B cell (primary cell): Measurements from ENCODE around the gene NSRP1. TPM values are rescaled to one million over a fixed set of nuclear protein-coding genes. Genes with fewer than 3 reads are reported as not detected.

Source experiments
- ATAC-seq: fragments of 200-7000 bp; cut with Tn5 transposase; one replicate; pipeline ENCODE4 v1.10.0; 2021; ENCODE audit warnings: low read depth, mild to moderate bottlenecking, moderate number of reproducible peaks, moderate library complexity
- CTCF ChIA-PET: fragments of 350-600 bp; sonication (Branson Sonifier 250); formaldehyde crosslinking; loops from one replicate; lab custom pipeline; 2021; ENCODE audit warnings: antibody characterized with exemption, inconsistent platforms; lab: Charles Lee
- POLR2A ChIA-PET: fragments of 350-600 bp; sonication (Branson Sonifier 250); formaldehyde crosslinking; loops from one replicate; lab custom pipeline; 2021; ENCODE audit warnings: antibody characterized with exemption; lab: Charles Lee
- DNase-seq: peaks from one replicate; pipeline ENCODE4 v3.0.0; 2013
- H2AFZ ChIP-seq: 2 replicates; pipeline ENCODE4 v1.6.1; 2012; ENCODE audit warnings: mild to moderate bottlenecking, low read depth, low read length; ENCODE audit not compliant: insufficient read depth, poor library complexity, severe bottlenecking
- H3K27ac ChIP-seq, 2 donors: 1 replicate in 1 of 2; 2 replicates in 1 of 2; pipeline ENCODE4 v1.5.1; 2012 to 2013; ENCODE audit warnings: low read length in 2 of 2, mild to moderate bottlenecking in 2 of 2, moderate library complexity in 1 of 2
- H3K27me3 ChIP-seq, 4 experiments: fragments of 200-600 bp in 1 of 4; sonication (generic) in 1 of 4; replicated peaks in 1 of 4; 1 replicate in 2 of 4; 2 replicates in 2 of 4; pipeline versions ENCODE4 v1.6.1 to v1.7.0; 2013 to 2016; ENCODE audit warnings: low read length in 3 of 4, mild to moderate bottlenecking in 2 of 4, mixed read lengths in 1 of 4, moderate library complexity in 1 of 4; ENCODE audit not compliant: insufficient read depth in 4 of 4, control insufficient read depth in 3 of 4; ENCODE audit errors: control extremely low read depth in 1 of 4
- H3K36me3 ChIP-seq, 2 experiments: replicated peaks in 1 of 2; 1 replicate in 1 of 2; 2 replicates in 1 of 2; pipeline versions ENCODE4 v1.6.1 to v1.7.1; 2013; ENCODE audit warnings: low read length in 1 of 2; ENCODE audit not compliant: insufficient read depth in 2 of 2, control insufficient read depth in 1 of 2; ENCODE audit errors: control extremely low read depth in 1 of 2, extremely low read depth in 1 of 2
- H3K4me1 ChIP-seq, 2 donors: fragments of 200-600 bp in 1 of 2; sonication (generic) in 1 of 2; 1 replicate in 1 of 2; 2 replicates in 1 of 2; pipeline versions ENCODE4 v1.5.1 to v1.6.1; 2013 to 2017; ENCODE audit warnings: low read length in 2 of 2; ENCODE audit not compliant: control insufficient read depth in 2 of 2, insufficient read depth in 2 of 2
- H3K4me2 ChIP-seq: replicated peaks from 2 replicates; pipeline ENCODE3; 2012; ENCODE audit warnings: mild to moderate bottlenecking, low read depth, low read length; ENCODE audit not compliant: poor library complexity, severe bottlenecking
- H3K4me3 ChIP-seq, 5 experiments: fragments of 200-600 bp in 1 of 5; sonication (generic) in 1 of 5; 1 replicate in 3 of 5; 2 replicates in 2 of 5; pipeline versions ENCODE4 v1.5.1 to v1.7.0; 2011 to 2016; ENCODE audit warnings: low read length in 4 of 5, mild to moderate bottlenecking in 4 of 5, low read depth in 2 of 5, control low read depth in 1 of 5, moderate library complexity in 1 of 5; ENCODE audit not compliant: insufficient read depth in 1 of 5; ENCODE audit errors: control extremely low read depth in 1 of 5, extremely low read depth in 1 of 5
- H3K79me2 ChIP-seq: fragments of 200-600 bp; sonication (generic); one replicate; pipeline ENCODE4 v1.6.0; 2016; ENCODE audit warnings: low read length; ENCODE audit not compliant: control insufficient read depth, insufficient read depth
- H3K9ac ChIP-seq: fragments of 200-600 bp; sonication (generic); 2 replicates; pipeline ENCODE4 v1.6.1; 2017; ENCODE audit warnings: mild to moderate bottlenecking, low read length, moderate library complexity
- H3K9me3 ChIP-seq, 3 donors: one replicate each; pipeline versions ENCODE4 v1.6.1 to v1.7.1; 2013; ENCODE audit warnings: low read length in 2 of 3; ENCODE audit not compliant: control insufficient read depth in 2 of 3, insufficient read depth in 1 of 3; ENCODE audit errors: control extremely low read depth in 1 of 3
- H4K20me1 ChIP-seq: 2 replicates; pipeline ENCODE4 v1.6.0; 2012; ENCODE audit warnings: mild to moderate bottlenecking, low read length; ENCODE audit not compliant: insufficient read depth, control insufficient read depth, poor library complexity, severe bottlenecking
- H3K27ac Mint-ChIP-seq: one replicate; pipeline ENCODE4 v1.8.0; 2021; ENCODE audit warnings: mixed read lengths
- H3K27me3 Mint-ChIP-seq: one replicate; pipeline ENCODE4 v1.8.0; 2021; ENCODE audit warnings: mixed read lengths
- H3K4me1 Mint-ChIP-seq: one replicate; pipeline ENCODE4 v1.8.0; 2021; ENCODE audit warnings: mixed read lengths
- H3K4me3 Mint-ChIP-seq: one replicate; pipeline ENCODE4 v1.8.0; 2021; ENCODE audit warnings: mixed read lengths
- H3K9me3 Mint-ChIP-seq: one replicate; pipeline ENCODE4 v1.8.0; 2022; ENCODE audit warnings: mixed read lengths; ENCODE audit not compliant: insufficient read depth
- CTCF ChIP-seq: fragments of 200-600 bp; IDR thresholded peaks from one replicate; pipeline ENCODE4 v1.8.0; 2022; ENCODE audit warnings: antibody characterized with exemption, mild to moderate bottlenecking
- EZH2 ChIP-seq: IDR thresholded peaks from 2 replicates; pipeline ENCODE4 v1.6.1; 2012; ENCODE audit warnings: borderline replicate concordance, low read depth, mild to moderate bottlenecking, moderate library complexity, low read length; ENCODE audit not compliant: insufficient read depth, poor library complexity, severe bottlenecking
- WGBS: methylation state at CpG from one replicate; pipeline ENCODE4 v1.1.5; 2013; ENCODE audit warnings: missing lambda C conversion rate; ENCODE audit not compliant: insufficient coverage; 5-methylcytosine and 5-hydroxymethylcytosine counted together
- intact Hi-C: fragments of 100-400 bp; cut with micrococcal nuclease; formaldehyde crosslinking; loops from one replicate; pipeline ENCODE4 v1.10.0; 2022
- polyA plus RNA-seq: library from polyadenylated mRNA; depleted of rRNA; stranded (reverse); fragments of >200 nt; gene quantifications from 2 replicates; pipeline ENCODE4 v1.2.3, GENCODE V29; 2012
- total RNA-seq, 2 donors: library from RNA; stranded (reverse); fragments of 120-200 nt in 1 of 2; gene quantifications; 1 replicate in 1 of 2; 2 replicates in 1 of 2; pipeline versions ENCODE4 v1.2.3 to v1.2.4, GENCODE V29; 2013 to 2022

NSRP1 gene
- total and polyA plus RNA-seq, 2 donors (not counting 1 experiment from before 2014, with no cell fraction given) = 11.2 to 46.2 TPM

GRCh38 chr17:30124273-30124796 is 7.7 kb downstream of the NSRP1 start:
- CTCF ChIA-PET = interaction anchor here (0.9 to 5.0 kb wide), 20 partner anchors 9 to 220 kb away, joined by 3 to 70 read pairs (median 5); partner anchors contain the start of genes BLMH and TMIGD1
- no peak overlapping the region for H3K4me2 ChIP-seq
- 100% methylated on average over 1 of the region's 4 CpGs for WGBS
- H3K4me1 Mint-ChIP-seq = peaks cover 30% of the 10 kb centered on the region
- peaks cover 2 to 11% of the 10 kb centered on the region in 2 experiments for H3K36me3 ChIP-seq
- POLR2A ChIA-PET = no interaction called here
- no peak overlapping the region for H3K4me3 Mint-ChIP-seq
- TF ChIP-seq EZH2 = no peak
- TF ChIP-seq CTCF = no peak
- H3K27ac Mint-ChIP-seq = no peak overlapping the region
- H2AFZ ChIP-seq = no peak overlapping the region
- no peak overlapping the region for H3K9ac ChIP-seq
- H3K9me3 Mint-ChIP-seq = no peaks in the 10 kb centered on the region
- H3K79me2 ChIP-seq = peaks cover 78% of the 10 kb centered on the region
- H3K4me3 ChIP-seq = no peak overlapping the region
- DNase-seq (no peak), ATAC-seq (no peak)
- peaks cover 38% of the 10 kb centered on the region for H4K20me1 ChIP-seq
- peaks cover 0 to 6% of the 10 kb centered on the region in 2 donors for H3K4me1 ChIP-seq
- no peaks in the 10 kb centered on the region for H3K27me3 Mint-ChIP-seq
- no peaks in the 10 kb centered on the region for H3K27me3 ChIP-seq
- no peak overlapping the region for H3K27ac ChIP-seq
- intact Hi-C loops = no loop called here
- H3K9me3 ChIP-seq = no peaks in the 10 kb centered on the region

GRCh38 chr17:30130121-30130520 is 13.5 kb downstream of the NSRP1 start:
- ChIA-PET CTCF (interaction anchor here (0.6 to 1.2 kb wide), 2 partner anchors 12 to 25 kb away, joined by 3 to 5 read pairs; no protein-coding TSS in a partner anchor), POLR2A (no interaction called here)
- no CpG with 5 or more reads among the region's 1 CpG for WGBS
- intact Hi-C loops = loop anchor here (5.0 kb wide), 1 partner anchor 37 kb away; no protein-coding TSS in a partner anchor
- ATAC-seq (no peak), DNase-seq (no peak)
- Mint-ChIP-seq H3K27me3 (no peaks in the 10 kb centered on the region), H3K4me3 (no peak overlapping the region), H3K4me1 (peaks cover 14% of the 10 kb centered on the region), H3K27ac (no peak overlapping the region), H3K9me3 (no peaks in the 10 kb centered on the region)
- no peak overlapping the region for H3K4me2 ChIP-seq
- no peak overlapping the region for H3K4me3 ChIP-seq
- H4K20me1 ChIP-seq = peaks cover 26% of the 10 kb centered on the region
- H3K9me3 ChIP-seq = no peaks in the 10 kb centered on the region
- H3K79me2 ChIP-seq = peaks cover 59% of the 10 kb centered on the region
- no peaks in the 10 kb centered on the region for H3K4me1 ChIP-seq
- H3K36me3 ChIP-seq = peaks cover 0 to 14% of the 10 kb centered on the region in 2 experiments
- peak overlapping the region in 1 of 2 donors; percentile 39 for H3K27ac ChIP-seq
- no peak for TF ChIP-seq EZH2
- TF ChIP-seq CTCF = no peak
- no peak overlapping the region for H3K9ac ChIP-seq
- no peaks in the 10 kb centered on the region for H3K27me3 ChIP-seq
- no peak overlapping the region for H2AFZ ChIP-seq
